Glomerular endothelial cell (primary cell): Measurements from ENCODE around the gene MMP2. TPM values are rescaled to one million over a fixed set of nuclear protein-coding genes. Genes with fewer than 3 reads are reported as not detected.

Experiments
- DNase-seq: peaks from one replicate; pipeline ENCODE4 v3.0.0-alpha.2; 2011; ENCODE audit warnings: low read depth, low spot score; ENCODE audit errors: extremely low read depth
- total RNA-seq: library from RNA; depleted of rRNA; stranded (reverse); fragments of >200 nt; gene quantifications from 2 replicates; pipeline ENCODE4 v1.2.3, GENCODE V29; 2015

MMP2 gene
- total RNA-seq, 1 donor from 2014 or later: 246 TPM

- no peak for DNase-seq
These were observed 10.5 kb upstream of the MMP2 start for GRCh38 chr16:55468352-55468990.

DNA sequence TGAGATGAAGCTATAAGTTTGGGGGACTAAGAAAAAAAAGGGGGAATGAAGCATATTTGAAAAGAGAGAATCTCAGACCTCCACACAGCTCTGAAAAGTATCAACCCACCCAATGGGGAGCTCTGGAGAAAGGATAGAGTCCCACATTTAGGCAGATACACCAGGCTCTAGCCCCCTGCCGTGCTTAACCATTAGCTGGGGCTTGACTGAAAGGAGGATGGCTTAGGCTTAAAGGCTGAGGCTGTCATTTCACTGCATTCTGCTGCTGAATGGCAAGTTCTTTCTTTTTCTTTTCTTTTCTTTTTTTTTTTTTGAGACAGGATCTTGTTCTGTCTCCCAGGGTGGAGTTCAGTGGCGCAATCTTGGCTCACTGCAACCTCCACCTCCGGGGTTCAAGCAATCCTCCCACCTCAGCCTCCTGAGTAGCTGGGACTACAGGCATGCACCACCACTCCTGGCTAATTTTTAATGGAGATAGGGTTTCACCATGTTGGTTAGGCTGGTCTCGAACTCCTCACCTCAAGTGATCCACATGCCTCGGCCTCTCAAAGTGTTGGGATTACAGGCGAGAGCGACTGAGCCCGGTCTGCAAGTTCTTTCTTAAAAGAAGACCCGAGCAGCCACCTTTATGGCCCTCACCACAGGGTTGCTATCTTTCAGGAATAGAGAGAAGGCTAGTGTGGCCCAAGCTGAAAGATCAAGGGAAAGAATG, 9.0 kb upstream of the MMP2 start:
- no peak for DNase-seq

- DNase-seq: no peak
These were observed 8.2 kb upstream of the MMP2 start for GRCh38 chr16:55470533-55471371.

GRCh38 chr16:55471448-55472097, 7.4 kb upstream of the MMP2 start:
- DNase-seq: no peak

DNA sequence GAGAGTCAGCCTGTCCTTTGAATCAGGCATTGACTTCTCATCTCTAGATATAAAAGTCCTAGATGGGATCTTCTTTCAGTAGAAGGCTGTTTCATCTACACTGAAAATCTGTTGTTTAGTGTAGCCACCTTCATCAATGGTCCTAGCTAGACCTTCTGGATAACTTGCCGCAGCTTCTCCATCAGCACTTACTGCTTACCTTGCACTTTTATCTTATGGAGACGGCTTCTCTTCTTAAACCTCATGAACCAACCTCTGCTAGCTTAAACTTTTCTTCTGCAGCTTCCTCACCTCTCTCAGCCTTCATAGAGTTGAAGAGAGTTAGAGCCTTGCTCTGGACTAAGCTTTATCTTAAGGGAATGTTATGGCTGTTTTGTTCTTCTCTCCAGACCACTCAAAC, 5.4 kb upstream of the MMP2 start:
- DNase-seq: no peak

DNA sequence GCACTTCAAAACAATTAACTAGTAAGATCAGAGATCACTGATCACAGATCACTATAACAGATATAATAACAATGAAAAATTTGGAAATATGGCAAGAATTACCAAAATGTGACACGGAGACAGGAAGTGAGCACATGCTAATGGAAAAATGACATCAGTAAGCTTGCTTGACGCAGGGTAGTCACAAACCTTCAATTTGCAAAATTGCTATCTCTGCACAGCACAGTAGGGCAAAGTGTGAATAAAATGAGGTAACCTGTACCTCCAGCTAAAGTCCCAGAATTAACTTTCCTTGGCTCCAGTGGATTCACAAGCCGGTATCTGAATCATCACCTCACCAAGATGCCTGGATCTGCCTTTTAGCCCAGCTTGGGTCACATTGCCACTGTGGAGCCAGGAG, 4.2 kb upstream of the MMP2 start:
- DNase-seq: no peak

DNA sequence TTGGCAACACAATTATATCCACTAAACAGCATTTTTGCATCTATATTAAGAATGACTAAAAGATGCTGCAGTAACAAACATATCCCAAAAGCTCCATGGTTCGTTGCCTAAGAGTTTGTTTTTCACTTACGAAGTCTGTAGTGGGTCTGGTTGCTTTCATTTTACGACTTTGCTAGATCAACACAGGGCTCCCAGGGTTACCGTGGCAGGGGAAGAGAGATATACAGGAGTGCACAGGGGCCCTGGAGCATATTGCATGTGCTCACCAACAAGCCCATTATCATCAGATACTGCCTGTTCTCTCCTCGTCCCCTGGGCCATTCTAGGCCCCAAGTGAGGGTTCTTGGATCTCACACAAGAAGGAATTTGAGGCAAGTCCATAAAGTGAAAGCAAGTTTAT, 3.1 kb upstream of the MMP2 start:
- DNase-seq: no peak

DNA sequence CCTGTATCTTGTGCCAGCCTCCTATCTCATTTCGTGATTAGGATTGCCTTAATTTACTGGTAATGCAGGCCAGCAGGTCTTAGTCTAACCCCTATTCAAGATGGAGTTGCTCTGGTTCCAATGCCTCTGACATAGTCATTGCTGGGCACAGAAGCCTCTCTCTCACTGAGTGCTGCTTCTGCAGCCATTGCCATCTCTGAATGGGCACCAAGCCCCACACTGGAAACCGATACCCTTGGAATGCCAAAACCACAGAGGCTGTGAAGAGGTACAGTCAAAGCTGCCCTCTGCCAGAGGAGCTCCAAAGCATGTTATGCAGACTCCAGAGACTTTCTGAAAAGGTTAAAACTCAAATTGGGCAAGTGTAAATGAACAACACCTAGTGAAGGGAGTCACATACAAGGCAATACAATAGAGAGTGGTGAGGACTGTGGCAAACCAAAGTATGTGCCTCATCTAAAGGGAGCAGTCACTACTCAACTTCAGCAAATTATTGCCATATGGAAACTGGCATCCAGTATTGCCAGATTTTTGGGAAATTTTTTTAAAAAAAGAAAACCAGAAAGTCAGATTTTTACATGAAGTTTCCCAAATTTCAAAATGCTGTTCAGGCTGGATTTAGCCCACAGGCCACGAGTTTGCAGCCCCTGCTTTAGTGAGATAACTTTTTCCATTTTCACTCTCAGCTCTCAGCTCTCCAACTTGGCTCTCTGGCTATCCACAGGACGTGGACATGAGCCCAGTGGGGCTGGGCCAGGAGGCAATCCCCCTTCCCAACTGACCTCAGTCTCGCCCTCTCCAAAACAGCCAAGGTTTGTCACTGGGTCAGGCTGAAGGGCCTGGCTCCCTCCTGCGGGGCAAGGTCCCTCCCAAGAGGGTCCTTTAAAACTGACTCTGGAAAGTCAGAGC, 2.1 kb upstream of the MMP2 start:
- no peak for DNase-seq

GRCh38 chr16:55477736-55478135, 1.3 kb upstream of the MMP2 start:
- DNase-seq: no peak

DNA sequence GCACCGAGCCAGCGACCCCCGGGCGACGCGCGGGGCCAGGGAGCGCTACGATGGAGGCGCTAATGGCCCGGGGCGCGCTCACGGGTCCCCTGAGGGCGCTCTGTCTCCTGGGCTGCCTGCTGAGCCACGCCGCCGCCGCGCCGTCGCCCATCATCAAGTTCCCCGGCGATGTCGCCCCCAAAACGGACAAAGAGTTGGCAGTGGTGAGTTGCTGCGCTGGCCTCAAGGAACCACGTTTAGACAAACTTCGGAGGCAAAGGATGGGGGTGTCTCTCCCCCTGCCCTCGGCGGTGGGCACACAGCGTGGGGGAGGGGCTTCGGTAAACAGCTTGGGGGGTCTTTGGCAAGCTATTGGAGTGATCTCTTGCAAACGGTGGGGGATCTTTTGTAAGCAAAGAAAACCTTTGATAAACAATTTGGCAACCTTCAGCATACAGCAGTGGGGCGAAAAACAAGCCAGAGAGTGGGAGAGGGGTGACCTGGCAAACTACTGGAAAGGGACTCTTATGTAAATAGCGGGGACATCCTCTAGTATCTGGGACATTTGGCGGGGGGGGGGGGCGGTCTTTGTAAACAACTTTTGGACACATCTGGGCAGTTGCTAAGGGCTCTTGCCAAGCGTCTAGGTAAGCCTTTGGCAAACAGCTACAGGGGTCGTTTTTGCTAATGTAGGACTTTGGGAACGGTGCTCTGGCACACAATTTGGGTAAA, 587 bp downstream of the MMP2 start:
- no peak for DNase-seq

DNA sequence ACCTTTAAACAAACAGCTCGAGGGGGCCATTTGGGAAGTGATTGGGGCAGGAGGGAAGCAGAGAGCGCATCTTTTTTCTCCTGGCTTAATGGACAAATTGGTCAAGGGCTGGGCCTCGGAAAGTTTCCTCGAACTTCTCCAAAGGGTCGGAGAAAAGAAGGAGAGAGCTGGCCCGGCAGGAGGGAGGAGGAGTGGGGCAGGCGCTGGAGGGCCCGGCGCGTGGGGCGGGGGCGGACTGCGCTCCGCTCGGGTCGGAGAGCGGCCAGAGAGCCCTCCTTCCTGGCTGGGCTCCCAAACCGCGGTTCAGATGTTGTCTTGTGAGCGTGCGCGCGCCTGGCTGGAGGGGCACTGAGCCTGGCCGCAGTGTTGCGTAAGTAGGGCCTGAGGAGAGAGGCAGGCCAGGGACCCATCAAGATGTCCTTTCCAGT, 1.2 kb downstream of the MMP2 start:
- no peak for DNase-seq

- no peak for DNase-seq
These were observed 2.0 kb downstream of the MMP2 start for GRCh38 chr16:55481023-55481422.

DNA sequence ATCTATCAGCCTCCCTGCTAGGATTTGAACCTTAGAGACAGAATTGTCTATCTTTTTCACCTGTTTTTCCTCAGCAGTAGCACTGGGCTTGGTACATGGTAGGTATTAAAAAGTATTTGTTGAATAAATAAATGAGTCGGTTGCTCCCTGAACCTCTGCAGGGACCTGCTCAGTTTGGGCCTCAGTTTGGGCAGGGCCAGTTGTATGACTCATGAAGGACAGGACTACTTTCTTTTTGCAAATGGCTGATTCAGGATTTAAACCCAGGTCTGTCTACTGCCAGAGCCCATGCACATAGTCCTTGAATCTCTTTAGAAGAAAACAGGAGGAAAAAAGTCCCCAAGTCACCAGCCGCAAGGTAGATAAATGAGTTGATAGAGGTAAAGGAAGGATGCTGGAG, 3.1 kb downstream of the MMP2 start:
- no peak for DNase-seq

- no peak for DNase-seq
These were observed 8.2 kb downstream of the MMP2 start for GRCh38 chr16:55487048-55487803.

DNA sequence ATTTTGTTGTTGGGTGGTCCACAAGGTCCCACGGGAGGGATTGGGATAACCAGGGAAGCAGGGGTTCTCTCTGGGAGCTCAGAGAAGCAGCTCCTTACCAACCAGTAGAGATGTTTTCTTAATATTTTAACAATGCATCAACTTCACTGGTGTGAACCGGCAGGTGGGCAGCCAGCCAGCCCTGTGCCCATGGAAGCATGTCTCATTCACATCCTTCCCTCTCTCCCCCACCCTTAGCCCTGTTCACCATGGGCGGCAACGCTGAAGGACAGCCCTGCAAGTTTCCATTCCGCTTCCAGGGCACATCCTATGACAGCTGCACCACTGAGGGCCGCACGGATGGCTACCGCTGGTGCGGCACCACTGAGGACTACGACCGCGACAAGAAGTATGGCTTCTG, 9.3 kb downstream of the MMP2 start:
- no peak for DNase-seq

- DNase-seq: no peak
These were observed 10.3 kb downstream of the MMP2 start for GRCh38 chr16:55489119-55489955.

GRCh38 chr16:55489956-55490265, 10.9 kb downstream of the MMP2 start:
- DNase-seq: no peak

- no peak for DNase-seq
These were observed 11.3 kb downstream of the MMP2 start for GRCh38 chr16:55490301-55490700.
